Tibial nerve (tissue), 4 donors: Measurements from ENCODE around the gene COIL. TPM values are rescaled to one million over a fixed set of nuclear protein-coding genes. Genes with fewer than 3 reads are reported as not detected.

Source experiments
- DNase-seq, 2 donors: peaks; one replicate each; pipeline ENCODE4 v3.0.0-alpha.2; 2019; ENCODE audit warnings: low spot score in 2 of 2
- H3K27ac ChIP-seq, 4 donors: fragments of 200-600 bp; sonication (generic) in 3 of 4; one replicate each; pipeline ENCODE4 v1.5.1; 2017 to 2019; ENCODE audit warnings: mild to moderate bottlenecking in 1 of 4
- H3K27me3 ChIP-seq, 2 donors: fragments of 200-600 bp; sonication (generic) in 1 of 2; one replicate each; pipeline versions ENCODE4 v1.5.1 to v1.6.0; 2017 to 2019
- H3K36me3 ChIP-seq, 3 donors: fragments of 200-600 bp; sonication (generic); one replicate each; pipeline ENCODE4 v1.5.1; 2018 to 2019
- H3K4me1 ChIP-seq, 4 donors: fragments of 200-600 bp; sonication (generic) in 3 of 4; one replicate each; pipeline ENCODE4 v1.5.1; 2017 to 2019
- H3K4me3 ChIP-seq, 4 donors: fragments of 200-600 bp; sonication (generic) in 3 of 4; one replicate each; pipeline ENCODE4 v1.5.1; 2017 to 2019; ENCODE audit warnings: mild to moderate bottlenecking in 1 of 4, moderate library complexity in 1 of 4
- H3K9me3 ChIP-seq, 4 donors: fragments of 200-600 bp; sonication (generic) in 3 of 4; one replicate each; pipeline ENCODE4 v1.5.1; 2017 to 2019
- CTCF ChIP-seq, 5 experiments: fragments of 200-600 bp in 3 of 5; fragments of 450-650 bp in 2 of 5; sonication (generic) in 3 of 5; IDR thresholded peaks; one replicate each; pipeline ENCODE4 v1.5.1; 2016 to 2019; ENCODE audit warnings: antibody characterized with exemption in 5 of 5, mild to moderate bottlenecking in 3 of 5, moderate library complexity in 2 of 5
- EP300 ChIP-seq, 2 donors: sonication (generic); formaldehyde crosslinking; IDR thresholded peaks; one replicate each; pipeline ENCODE4 v1.6.1; 2017; ENCODE audit warnings: antibody characterized with exemption in 2 of 2, mild to moderate bottlenecking in 1 of 2
- POLR2A ChIP-seq, 2 donors: fragments of 450-650 bp; IDR thresholded peaks; one replicate each; pipeline ENCODE4 v1.6.1; 2017; ENCODE audit warnings: antibody characterized with exemption in 2 of 2, mild to moderate bottlenecking in 2 of 2, moderate library complexity in 2 of 2
- WGBS, 2 donors: methylation state at CpG; one replicate each; pipeline ENCODE4 v1.1.5; 2018; 5-methylcytosine and 5-hydroxymethylcytosine counted together
- total RNA-seq, 4 donors: library from RNA; depleted of rRNA; stranded (reverse); fragments of >200 nt; gene quantifications; one replicate each; pipeline ENCODE4 v1.1.0, GENCODE V29; 2016

Gene COIL
- total RNA-seq, 4 donors from 2014 or later = 9.2 to 13.1 (median 9.7) TPM

GRCh38 chr17:57006040-57006439, 45.2 kb upstream of the COIL start:
- DNase-seq = no peak
- H3K4me3 ChIP-seq = no peak overlapping the region
- no peaks in the 10 kb centered on the region for H3K9me3 ChIP-seq
- WGBS, 2 donors = 91 to 98% methylated on average over 2 of the region's 2 CpGs
- H3K36me3 ChIP-seq = peaks cover 3 to 62% (median 5%) of the 10 kb centered on the region in 3 donors
- no peaks in the 10 kb centered on the region for H3K4me1 ChIP-seq
- TF ChIP-seq EP300 (IDR thresholded peaks at IDR 0.05) (no peak), POLR2A (IDR thresholded peaks at IDR 0.05) (no peak), CTCF (IDR thresholded peaks at IDR 0.05) (no peak)
- H3K27me3 ChIP-seq = no peaks in the 10 kb centered on the region
- H3K27ac ChIP-seq = no peak overlapping the region

GRCh38 chr17:57004944-57005579, 44.2 kb upstream of the COIL start:
- Histone ChIP-seq H3K36me3 (peaks cover 3 to 72% (median 12%) of the 10 kb centered on the region in 3 donors), H3K9me3 (no peaks in the 10 kb centered on the region), H3K4me1 (no peaks in the 10 kb centered on the region), H3K27ac (no peak overlapping the region), H3K4me3 (no peak overlapping the region), H3K27me3 (no peaks in the 10 kb centered on the region)
- no peak for DNase-seq
- WGBS, 2 donors = 69 to 76% methylated on average over 8 of the region's 8 CpGs
- no peak for TF ChIP-seq CTCF (IDR thresholded peaks at IDR 0.05)

- WGBS, 2 donors = 87 to 91% methylated on average over 5 of the region's 5 CpGs
- H3K4me1 ChIP-seq = no peaks in the 10 kb centered on the region
- no peaks in the 10 kb centered on the region for H3K9me3 ChIP-seq
- no peak overlapping the region for H3K27ac ChIP-seq
- H3K4me3 ChIP-seq = no peak overlapping the region
- no peak for DNase-seq
- H3K36me3 ChIP-seq = peaks cover 3 to 92% (median 12%) of the 10 kb centered on the region in 3 donors
- no peaks in the 10 kb centered on the region for H3K27me3 ChIP-seq
- TF ChIP-seq CTCF (IDR thresholded peaks at IDR 0.05) = no peak
Observed at GRCh38 chr17:57002904-57003303, 42.1 kb upstream of the COIL start.

DNA sequence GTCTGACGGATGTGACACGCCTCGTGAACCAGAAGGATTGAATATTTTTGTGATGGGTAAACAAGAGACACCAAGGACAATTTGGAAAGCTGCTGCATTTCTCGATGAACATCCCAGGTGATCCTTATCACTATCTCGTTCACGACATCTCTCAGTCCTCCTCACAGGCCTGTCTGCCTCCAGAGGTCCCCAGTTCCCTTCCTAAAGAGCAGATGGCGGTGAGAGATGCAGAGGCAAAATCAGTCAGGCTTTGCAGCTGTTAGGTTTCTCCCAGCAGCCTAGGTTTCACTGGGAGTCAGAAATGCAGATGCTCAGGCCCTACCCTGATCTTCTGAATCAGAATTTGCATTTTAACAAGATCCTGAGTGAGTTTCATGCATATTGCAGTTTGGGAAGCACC, 40.7 kb upstream of the COIL start:
- Histone ChIP-seq H3K27me3 (no peaks in the 10 kb centered on the region), H3K27ac (no peak overlapping the region), H3K36me3 (peaks cover 3 to 96% (median 12%) of the 10 kb centered on the region in 3 donors), H3K4me1 (no peaks in the 10 kb centered on the region), H3K4me3 (no peak overlapping the region), H3K9me3 (no peaks in the 10 kb centered on the region)
- DNase-seq = no peak
- WGBS, 2 donors = 91 to 93% methylated on average over 7 of the region's 7 CpGs
- no peak for TF ChIP-seq EP300 (IDR thresholded peaks at IDR 0.05)
- no peak for TF ChIP-seq CTCF (IDR thresholded peaks at IDR 0.05)
- no peak for TF ChIP-seq POLR2A (IDR thresholded peaks at IDR 0.05)

GRCh38 chr17:56997313-56997712, 36.5 kb upstream of the COIL start:
- H3K9me3 ChIP-seq = no peaks in the 10 kb centered on the region
- H3K27ac ChIP-seq = no peak overlapping the region
- H3K36me3 ChIP-seq = peaks cover 2 to 95% (median 8%) of the 10 kb centered on the region in 3 donors
- 93 to 98% methylated on average over 2 of the region's 2 CpGs for WGBS, 2 donors
- H3K4me1 ChIP-seq = no peaks in the 10 kb centered on the region
- no peak for TF ChIP-seq EP300 (IDR thresholded peaks at IDR 0.05)
- no peak for TF ChIP-seq CTCF (IDR thresholded peaks at IDR 0.05)
- TF ChIP-seq POLR2A (IDR thresholded peaks at IDR 0.05) = no peak
- H3K4me3 ChIP-seq = no peak overlapping the region
- no peak for DNase-seq
- no peaks in the 10 kb centered on the region for H3K27me3 ChIP-seq
